ENCODE data around the gene SELENON. TPM values are rescaled to one million over a fixed set of nuclear protein-coding genes. Genes with fewer than 3 reads are reported as not detected.

Gene SELENON
- total and polyA plus RNA-seq, 4 donors: 35.9 to 88.8 (median 48.3) TPM

DNA sequence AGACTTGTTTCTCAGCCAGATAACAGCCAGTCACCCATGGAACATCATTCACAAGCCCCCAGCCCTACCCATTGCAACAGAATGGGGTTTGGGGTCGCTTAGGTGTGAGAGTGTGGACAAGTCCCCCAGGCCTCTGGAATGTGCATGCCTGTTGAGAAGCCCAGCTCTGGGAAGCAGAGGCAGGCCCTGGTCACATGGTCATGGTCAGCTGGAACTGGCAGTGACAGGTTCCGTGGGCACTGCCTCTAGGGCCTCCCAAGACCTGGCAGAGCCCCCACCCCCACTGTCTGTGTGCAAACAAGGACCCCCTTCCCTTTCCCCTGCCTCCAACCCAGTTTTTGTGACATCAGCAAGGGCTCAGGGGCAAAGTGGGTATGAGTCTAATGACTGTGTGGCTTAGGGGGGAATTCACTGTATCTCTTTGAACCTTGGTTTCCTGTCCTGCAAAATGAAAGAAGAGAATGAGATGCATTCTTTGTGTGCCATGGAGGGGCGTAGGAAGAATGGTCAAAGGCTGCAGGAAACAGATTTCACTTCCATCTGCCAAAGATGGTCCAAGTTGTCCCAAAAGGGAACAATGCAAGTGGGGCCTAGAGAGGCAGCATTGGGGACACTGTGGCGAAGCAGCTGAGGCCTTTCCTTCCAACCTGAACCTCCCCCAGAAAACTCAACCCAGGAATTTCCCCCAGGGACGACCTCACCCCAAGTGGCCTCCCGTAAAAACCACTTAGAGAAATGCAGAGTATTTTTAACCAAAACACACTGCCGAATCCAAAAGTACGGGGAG lies 34.7 kb upstream of the SELENON start:
- no peak for ATAC-seq (ENCODE audit: insufficient read depth, low FRiP score)
- no peak overlapping the region for H3K9ac ChIP-seq (ENCODE audit: insufficient read depth in 1 of 2, low read length in 2 of 2)

DNA sequence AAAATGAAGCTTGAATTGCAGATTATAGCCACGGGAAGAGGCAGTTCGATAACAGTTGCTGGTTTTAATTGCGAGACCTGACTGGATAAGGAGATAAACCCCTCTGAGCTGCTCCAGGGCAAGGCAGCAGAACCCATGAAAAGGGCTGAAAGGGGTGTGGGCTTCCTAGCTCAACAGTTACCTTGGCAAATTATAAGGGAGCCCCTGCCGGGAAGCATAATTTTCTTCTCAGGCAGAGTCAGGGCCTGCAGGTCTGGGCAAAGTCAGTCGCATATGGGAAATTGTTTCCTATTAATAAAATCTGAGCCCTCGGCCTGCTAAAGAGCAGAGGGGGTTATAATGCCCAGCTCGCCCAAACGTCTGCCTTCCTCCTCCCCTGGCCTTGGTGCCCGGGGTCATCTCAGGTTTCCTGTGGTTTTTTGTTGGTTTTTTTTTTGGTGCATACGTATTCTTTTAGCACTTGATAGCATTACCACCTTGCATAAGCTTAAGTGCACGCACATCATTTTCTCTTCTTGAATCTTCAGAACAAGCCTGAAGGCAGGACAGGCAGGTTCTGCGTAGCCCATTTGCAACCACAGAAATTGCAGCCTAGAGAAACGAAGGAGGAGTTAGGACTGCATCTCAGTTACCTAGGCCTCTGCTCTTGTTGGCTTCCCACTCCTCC lies 33.9 kb upstream of the SELENON start:
- H3K4me1 ChIP-seq (ENCODE audit: control insufficient read depth in 5 of 5, insufficient read depth in 5 of 5, low read length in 5 of 5): peaks cover 0 to 10% (median 8%) of the 10 kb centered on the region in 5 donors
- WGBS, 2 donors: 61 to 76% methylated on average over 13 of the region's 13 CpGs
- H3K4me3 ChIP-seq: no peak overlapping the region
- no peaks in the 10 kb centered on the region for H3K9me3 ChIP-seq (ENCODE audit: control insufficient read depth in 4 of 4, insufficient read depth in 3 of 4, low read length in 3 of 4)
- TF ChIP-seq, protein P1, sequence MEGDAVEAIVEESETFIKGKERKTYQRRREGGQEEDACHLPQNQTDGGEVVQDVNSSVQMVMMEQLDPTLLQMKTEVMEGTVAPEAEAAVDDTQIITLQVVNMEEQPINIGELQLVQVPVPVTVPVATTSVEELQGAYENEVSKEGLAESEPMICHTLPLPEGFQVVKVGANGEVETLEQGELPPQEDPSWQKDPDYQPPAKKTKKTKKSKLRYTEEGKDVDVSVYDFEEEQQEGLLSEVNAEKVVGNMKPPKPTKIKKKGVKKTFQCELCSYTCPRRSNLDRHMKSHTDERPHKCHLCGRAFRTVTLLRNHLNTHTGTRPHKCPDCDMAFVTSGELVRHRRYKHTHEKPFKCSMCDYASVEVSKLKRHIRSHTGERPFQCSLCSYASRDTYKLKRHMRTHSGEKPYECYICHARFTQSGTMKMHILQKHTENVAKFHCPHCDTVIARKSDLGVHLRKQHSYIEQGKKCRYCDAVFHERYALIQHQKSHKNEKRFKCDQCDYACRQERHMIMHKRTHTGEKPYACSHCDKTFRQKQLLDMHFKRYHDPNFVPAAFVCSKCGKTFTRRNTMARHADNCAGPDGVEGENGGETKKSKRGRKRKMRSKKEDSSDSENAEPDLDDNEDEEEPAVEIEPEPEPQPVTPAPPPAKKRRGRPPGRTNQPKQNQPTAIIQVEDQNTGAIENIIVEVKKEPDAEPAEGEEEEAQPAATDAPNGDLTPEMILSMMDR (IDR thresholded peaks at IDR 0.05; ENCODE audit: control extremely low read depth, extremely low read depth): no peak
- peaks cover 0 to 16% (median 5%) of the 10 kb centered on the region in 4 donors for H3K36me3 ChIP-seq (ENCODE audit: control insufficient read depth in 4 of 4, insufficient read depth in 4 of 4, low read length in 4 of 4)
- peaks cover 0 to 2% (median 0%) of the 10 kb centered on the region in 3 donors for H3K27me3 ChIP-seq (ENCODE audit: control insufficient read depth in 3 of 3, insufficient read depth in 3 of 3, low read length in 2 of 3)
- H3K27ac ChIP-seq (ENCODE audit: low read depth in 1 of 2, low read length in 1 of 2): no peak overlapping the region
- no peak overlapping the region for H3K9ac ChIP-seq (ENCODE audit: insufficient read depth in 1 of 2, low read length in 2 of 2)
- no peak for ATAC-seq (ENCODE audit: insufficient read depth, low FRiP score)
- no peak for DNase-seq

More for the DNA sequence above, 34.7 kb upstream of the SELENON start:
- Histone ChIP-seq H3K4me1 (ENCODE audit: control insufficient read depth in 5 of 5, insufficient read depth in 5 of 5, low read length in 5 of 5) (peaks cover 0 to 8% (median 4%) of the 10 kb centered on the region in 5 donors), H3K27me3 (ENCODE audit: control insufficient read depth in 3 of 3, insufficient read depth in 3 of 3, low read length in 2 of 3) (peaks cover 0 to 2% (median 2%) of the 10 kb centered on the region in 3 donors), H3K27ac (ENCODE audit: low read depth in 1 of 2, low read length in 1 of 2) (no peak overlapping the region), H3K4me3 (no peak overlapping the region), H3K36me3 (ENCODE audit: control insufficient read depth in 4 of 4, insufficient read depth in 4 of 4, low read length in 4 of 4) (peaks cover 0 to 16% (median 5%) of the 10 kb centered on the region in 4 donors), H3K9me3 (ENCODE audit: control insufficient read depth in 4 of 4, insufficient read depth in 3 of 4, low read length in 3 of 4) (no peaks in the 10 kb centered on the region)
- TF ChIP-seq, protein P1 (IDR thresholded peaks at IDR 0.05; ENCODE audit: control extremely low read depth, extremely low read depth): no peak
- DNase-seq: no peak
- 56 to 65% methylated on average over 8 of the region's 8 CpGs for WGBS, 2 donors

DNA sequence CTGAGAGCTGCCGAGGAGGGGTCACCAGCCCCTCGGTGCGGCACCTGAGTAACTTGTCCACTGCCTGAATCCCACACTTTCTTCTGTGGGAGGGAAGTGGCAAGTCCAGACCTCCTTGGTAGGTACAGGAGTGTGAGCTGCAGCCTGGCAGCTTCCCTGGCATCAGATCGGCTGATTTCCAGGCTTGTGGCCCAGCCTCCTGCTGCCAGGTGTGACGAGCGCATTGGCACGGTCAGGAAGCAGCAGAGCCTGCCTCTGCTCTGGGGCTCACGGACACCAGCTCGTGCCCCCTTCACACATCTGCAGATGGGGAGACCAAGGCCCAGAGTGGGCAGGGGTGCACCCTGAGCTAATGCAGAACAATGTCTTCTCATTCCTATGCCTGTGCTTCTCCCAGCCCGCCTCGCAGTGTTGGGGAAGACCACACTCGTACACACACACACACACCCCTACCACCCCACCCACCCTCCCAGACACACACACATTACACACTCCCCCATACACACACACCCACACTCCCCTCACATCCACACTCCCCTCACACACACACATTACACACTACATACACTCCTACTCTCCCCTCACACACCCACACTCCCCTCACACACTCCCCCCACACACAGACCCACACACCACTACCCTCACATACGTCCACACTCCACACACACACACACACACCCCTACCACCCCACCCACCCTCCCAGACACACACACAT lies 33.1 kb upstream of the SELENON start:
- no peak overlapping the region for H3K27ac ChIP-seq (ENCODE audit: low read depth in 1 of 2, low read length in 1 of 2)
- TF ChIP-seq, protein P1 (IDR thresholded peaks at IDR 0.05; ENCODE audit: control extremely low read depth, extremely low read depth): no peak
- no peak overlapping the region for H3K4me3 ChIP-seq
- peaks cover 0 to 17% (median 6%) of the 10 kb centered on the region in 4 donors for H3K36me3 ChIP-seq (ENCODE audit: control insufficient read depth in 4 of 4, insufficient read depth in 4 of 4, low read length in 4 of 4)
- peaks cover 2 to 18% (median 12%) of the 10 kb centered on the region in 5 donors for H3K4me1 ChIP-seq (ENCODE audit: control insufficient read depth in 5 of 5, insufficient read depth in 5 of 5, low read length in 5 of 5)
- ATAC-seq (ENCODE audit: insufficient read depth, low FRiP score): no peak
- H3K9me3 ChIP-seq (ENCODE audit: control insufficient read depth in 4 of 4, insufficient read depth in 3 of 4, low read length in 3 of 4): no peaks in the 10 kb centered on the region
- DNase-seq: no peak
- H3K27me3 ChIP-seq (ENCODE audit: control insufficient read depth in 3 of 3, insufficient read depth in 3 of 3, low read length in 2 of 3): peaks cover 0 to 2% (median 0%) of the 10 kb centered on the region in 3 donors
- H3K9ac ChIP-seq (ENCODE audit: insufficient read depth in 1 of 2, low read length in 2 of 2): no peak overlapping the region
- 84 to 93% methylated on average over 11 to 13 of the region's 13 CpGs for WGBS, 2 donors
